ENCODE results near the gene WHRN.

- TF ChIP-seq POLR2AphosphoS5 (IDR thresholded peaks at IDR 0.05): peak; percentile 86
- TF ChIP-seq, protein P1, sequence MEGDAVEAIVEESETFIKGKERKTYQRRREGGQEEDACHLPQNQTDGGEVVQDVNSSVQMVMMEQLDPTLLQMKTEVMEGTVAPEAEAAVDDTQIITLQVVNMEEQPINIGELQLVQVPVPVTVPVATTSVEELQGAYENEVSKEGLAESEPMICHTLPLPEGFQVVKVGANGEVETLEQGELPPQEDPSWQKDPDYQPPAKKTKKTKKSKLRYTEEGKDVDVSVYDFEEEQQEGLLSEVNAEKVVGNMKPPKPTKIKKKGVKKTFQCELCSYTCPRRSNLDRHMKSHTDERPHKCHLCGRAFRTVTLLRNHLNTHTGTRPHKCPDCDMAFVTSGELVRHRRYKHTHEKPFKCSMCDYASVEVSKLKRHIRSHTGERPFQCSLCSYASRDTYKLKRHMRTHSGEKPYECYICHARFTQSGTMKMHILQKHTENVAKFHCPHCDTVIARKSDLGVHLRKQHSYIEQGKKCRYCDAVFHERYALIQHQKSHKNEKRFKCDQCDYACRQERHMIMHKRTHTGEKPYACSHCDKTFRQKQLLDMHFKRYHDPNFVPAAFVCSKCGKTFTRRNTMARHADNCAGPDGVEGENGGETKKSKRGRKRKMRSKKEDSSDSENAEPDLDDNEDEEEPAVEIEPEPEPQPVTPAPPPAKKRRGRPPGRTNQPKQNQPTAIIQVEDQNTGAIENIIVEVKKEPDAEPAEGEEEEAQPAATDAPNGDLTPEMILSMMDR (IDR thresholded peaks at IDR 0.05): peak in 2 of 4 experiments; percentile 11 to 21
These were observed 107.2 kb downstream of the WHRN start for GRCh38 chr9:114397848-114398605.

Measured in gastroesophageal sphincter (tissue), 3 donors.